ENCODE results near the gene PRDM8. TPM values are rescaled to one million over a fixed set of nuclear protein-coding genes. Genes with fewer than 3 reads are reported as not detected.
A peak's percentile ranks its signal among the peaks of the same experiment; 100 is the strongest.

PRDM8 gene
- total RNA-seq, 1 donor from 2014 or later = 1.6 TPM

DNA sequence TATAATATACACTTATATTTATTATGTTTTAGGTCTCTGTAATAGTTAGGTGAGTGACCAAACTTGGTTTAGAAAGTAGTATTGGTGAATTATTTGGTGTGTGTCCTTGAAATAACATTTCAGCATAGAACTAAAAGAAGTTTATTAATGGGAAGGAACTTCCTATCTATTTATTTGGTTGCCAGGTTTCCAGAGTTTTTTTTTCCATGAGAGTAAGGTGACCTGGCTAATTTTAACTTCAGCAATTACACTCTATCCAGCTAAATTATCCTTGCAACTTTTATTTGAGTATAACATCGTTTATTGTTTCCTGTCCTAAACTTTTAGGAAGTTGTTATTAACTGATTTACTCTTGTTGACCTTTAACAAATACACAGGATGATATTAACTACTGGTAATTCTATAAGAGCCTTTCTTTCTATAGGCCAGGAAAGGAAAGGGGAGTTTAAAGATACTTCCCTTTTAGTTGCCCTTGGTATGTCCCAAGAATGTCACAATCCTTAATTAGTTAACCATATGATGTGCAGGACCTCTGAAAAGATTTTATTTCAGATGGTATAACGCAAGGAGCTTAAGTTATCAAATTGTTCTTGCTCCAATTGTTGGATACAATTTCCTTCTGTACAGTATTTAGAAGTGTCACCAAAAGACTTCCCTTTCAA, 18.9 kb downstream of the PRDM8 start:
- intact Hi-C loops (cut with DNase I) = no loop called here
- H3K27ac ChIP-seq = no peak overlapping the region

DNA sequence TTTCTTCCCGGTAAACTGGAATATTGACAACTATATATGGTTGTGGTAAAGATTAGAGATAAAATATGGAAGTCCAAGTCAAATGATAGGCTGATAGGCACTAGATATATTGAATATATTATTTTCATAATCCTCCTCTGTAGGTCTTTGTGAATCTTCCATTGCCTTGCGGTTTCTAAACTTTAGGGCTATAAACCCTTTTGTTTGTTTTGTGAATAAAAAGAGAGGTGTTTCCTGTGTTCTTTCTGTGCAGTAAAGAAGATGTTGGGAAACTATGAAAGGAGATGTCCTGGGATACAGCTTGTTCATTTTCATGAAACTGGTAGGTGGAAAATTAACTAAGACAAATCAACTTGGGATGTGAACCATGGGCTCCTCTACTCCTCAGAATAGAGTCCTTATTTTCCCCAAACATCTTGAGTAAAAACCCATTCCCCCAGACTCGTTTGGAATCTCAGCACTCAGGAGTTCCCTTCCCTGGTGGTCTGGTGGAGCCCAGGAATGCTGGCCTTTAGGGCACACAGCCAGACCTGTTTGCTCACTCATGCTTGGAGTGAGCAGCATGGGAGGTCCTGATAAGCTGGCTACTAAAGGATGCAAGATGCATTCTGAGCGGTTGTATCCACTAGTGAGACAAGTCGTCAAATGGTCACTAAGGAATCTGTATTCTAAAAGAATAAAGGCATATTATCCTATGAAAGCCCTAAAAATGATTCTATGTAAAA, 22.2 kb downstream of the PRDM8 start:
- ATAC-seq = no peak
- H3K9me3 ChIP-seq = no peaks in the 10 kb centered on the region
- no peak for TF ChIP-seq CTCF (IDR thresholded peaks at IDR 0.05)
- intact Hi-C loops (cut with DNase I) = loop anchor here (10.0 kb wide), 1 partner anchor 1265 kb away; no protein-coding TSS in a partner anchor
- no peak for DNase-seq
- H3K4me1 ChIP-seq = no peaks in the 10 kb centered on the region
- H3K27me3 ChIP-seq (ENCODE audit: low read depth) = peaks cover 23% of the 10 kb centered on the region
- H3K27ac ChIP-seq = no peak overlapping the region
- no peak overlapping the region for H3K4me3 ChIP-seq
- H3K36me3 ChIP-seq = no peaks in the 10 kb centered on the region

More for the DNA sequence above, 18.9 kb downstream of the PRDM8 start:
- DNase-seq = no peak
- TF ChIP-seq CTCF (IDR thresholded peaks at IDR 0.05) = no peak
- Histone ChIP-seq H3K4me3 (no peak overlapping the region), H3K9me3 (no peaks in the 10 kb centered on the region), H3K4me1 (no peaks in the 10 kb centered on the region), H3K27me3 (ENCODE audit: low read depth) (peaks cover 17% of the 10 kb centered on the region), H3K36me3 (no peaks in the 10 kb centered on the region)
- ATAC-seq = no peak

DNA sequence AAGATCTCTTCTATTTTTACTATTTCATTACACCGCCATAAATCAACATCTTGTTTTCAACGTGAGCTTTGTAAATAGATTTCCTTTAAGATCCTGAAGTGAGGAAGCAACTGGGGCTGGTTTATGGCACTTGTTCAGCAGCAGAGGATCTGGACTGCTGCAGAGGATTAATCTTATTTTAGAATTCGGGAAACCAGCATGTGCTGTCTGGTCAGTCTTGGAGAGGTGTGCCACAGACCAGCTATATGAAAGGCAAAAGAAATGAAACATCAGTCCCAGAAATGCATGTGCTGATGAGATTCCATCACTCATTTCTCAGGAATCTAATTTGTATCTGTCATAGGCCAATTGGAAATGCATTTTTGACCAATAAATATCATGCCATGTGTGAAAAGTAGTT, 23.4 kb downstream of the PRDM8 start:
- Histone ChIP-seq H3K4me3 (no peak overlapping the region), H3K27me3 (ENCODE audit: low read depth) (peaks cover 23% of the 10 kb centered on the region), H3K9me3 (no peaks in the 10 kb centered on the region), H3K4me1 (no peaks in the 10 kb centered on the region), H3K36me3 (no peaks in the 10 kb centered on the region), H3K27ac (no peak overlapping the region)
- ATAC-seq (no peak), DNase-seq (no peak)
- intact Hi-C loops (cut with DNase I) = loop anchor here (10.0 kb wide), 1 partner anchor 1266 kb away; no protein-coding TSS in a partner anchor
- no peak for TF ChIP-seq CTCF (IDR thresholded peaks at IDR 0.05)

DNA sequence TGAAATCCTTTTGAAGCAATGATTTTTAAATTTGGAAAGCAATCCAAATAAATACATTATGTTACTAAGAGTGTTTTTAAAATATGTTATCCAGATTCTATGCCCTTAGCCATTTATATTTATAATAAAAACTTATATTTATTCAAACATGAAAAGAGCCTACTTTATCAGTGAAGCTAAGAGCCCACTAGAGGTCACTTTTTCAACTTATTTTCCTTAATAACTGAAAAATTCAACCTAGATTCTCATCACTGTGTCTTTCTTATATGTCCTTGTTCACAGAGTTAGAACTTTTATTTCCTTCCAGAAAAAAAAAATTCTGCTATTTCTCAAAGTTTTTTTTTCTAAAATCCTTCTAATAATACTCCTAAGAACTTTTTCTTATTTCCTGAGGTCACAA, 23.9 kb downstream of the PRDM8 start:
- intact Hi-C loops (cut with DNase I) = loop anchor here (10.0 kb wide), 1 partner anchor 1266 kb away; no protein-coding TSS in a partner anchor
- TF ChIP-seq CTCF (IDR thresholded peaks at IDR 0.05) = peak; percentile 27
- H3K27me3 ChIP-seq (ENCODE audit: low read depth) = peaks cover 19% of the 10 kb centered on the region
- H3K4me1 ChIP-seq = no peaks in the 10 kb centered on the region
- DNase-seq (no peak), ATAC-seq (no peak)
- H3K4me3 ChIP-seq = no peak overlapping the region
- H3K36me3 ChIP-seq = no peaks in the 10 kb centered on the region
- no peaks in the 10 kb centered on the region for H3K9me3 ChIP-seq
- no peak overlapping the region for H3K27ac ChIP-seq

- H3K4me3 ChIP-seq = no peak overlapping the region
- intact Hi-C loops (cut with DNase I) = loop anchor here (10.0 kb wide), 1 partner anchor 1271 kb away; no protein-coding TSS in a partner anchor
- H3K27ac ChIP-seq = no peak overlapping the region
- ATAC-seq (no peak), DNase-seq (no peak)
- no peak for TF ChIP-seq CTCF (IDR thresholded peaks at IDR 0.05)
- no peaks in the 10 kb centered on the region for H3K9me3 ChIP-seq
- H3K36me3 ChIP-seq = no peaks in the 10 kb centered on the region
- no peaks in the 10 kb centered on the region for H3K4me1 ChIP-seq
- peaks cover 12% of the 10 kb centered on the region for H3K27me3 ChIP-seq (ENCODE audit: low read depth)
These were observed 28.3 kb downstream of the PRDM8 start for GRCh38 chr4:80225595-80225994.

All from lower lobe of right lung (tissue), 2 donors.